GM19043 (cell line): Measurements from ENCODE around the gene LRRC38.
"Not testable (repeated sequence)": the region's sequence is repeated elsewhere in the genome, so short reads cannot be mapped to it uniquely, and the experiment has no call there.

Experiments
- ATAC-seq: cut with Tn5 transposase; IDR thresholded peaks from one replicate; pipeline ENCODE4 v1.9.1; 2021; ENCODE audit warnings: low read depth; ENCODE audit not compliant: unreplicated experiment

LRRC38 gene

DNA sequence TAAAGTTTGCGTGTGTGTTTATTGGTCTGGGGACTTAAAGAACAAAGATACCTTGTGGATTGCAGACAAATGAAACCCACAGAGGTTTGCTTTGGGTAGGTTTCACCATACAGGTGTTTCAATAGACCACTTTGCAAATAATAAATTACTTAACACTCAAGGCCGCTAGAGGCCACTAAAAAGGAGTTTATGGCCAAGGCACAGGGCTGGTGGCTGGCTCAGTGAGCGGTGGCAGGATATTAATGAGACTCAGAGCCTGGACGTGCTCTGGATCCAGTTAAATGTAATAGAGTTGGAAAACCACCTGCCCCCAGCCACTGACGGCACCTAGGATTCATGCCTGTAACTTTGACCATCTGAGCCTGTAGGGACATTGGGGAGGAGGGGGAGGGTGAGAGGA lies 44.5 kb downstream of the LRRC38 start:
- no peak for ATAC-seq

DNA sequence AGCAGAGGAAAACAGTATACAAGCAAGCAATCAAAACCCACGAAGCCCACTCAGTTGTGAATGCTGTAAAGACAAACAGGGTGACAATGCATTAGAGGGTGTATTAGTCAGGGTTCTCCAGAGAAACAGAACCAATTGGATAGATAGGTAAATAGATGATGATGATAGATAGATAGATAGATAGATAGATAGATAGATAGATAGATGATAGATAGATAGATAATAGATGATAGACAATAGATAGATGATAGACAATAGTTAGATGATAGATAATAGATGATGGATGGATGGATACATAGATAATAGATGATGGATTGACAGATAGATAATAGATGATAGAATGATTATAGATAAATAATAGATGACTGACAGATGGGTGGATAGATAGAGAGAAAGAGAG lies 48.3 kb downstream of the LRRC38 start:
- ATAC-seq = no peak

GRCh38 chr1:13462682-13463081 lies 51.1 kb downstream of the LRRC38 start:
- ATAC-seq = no peak

- ATAC-seq = no peak
Observed at GRCh38 chr1:13461977-13462376, 51.8 kb downstream of the LRRC38 start.

DNA sequence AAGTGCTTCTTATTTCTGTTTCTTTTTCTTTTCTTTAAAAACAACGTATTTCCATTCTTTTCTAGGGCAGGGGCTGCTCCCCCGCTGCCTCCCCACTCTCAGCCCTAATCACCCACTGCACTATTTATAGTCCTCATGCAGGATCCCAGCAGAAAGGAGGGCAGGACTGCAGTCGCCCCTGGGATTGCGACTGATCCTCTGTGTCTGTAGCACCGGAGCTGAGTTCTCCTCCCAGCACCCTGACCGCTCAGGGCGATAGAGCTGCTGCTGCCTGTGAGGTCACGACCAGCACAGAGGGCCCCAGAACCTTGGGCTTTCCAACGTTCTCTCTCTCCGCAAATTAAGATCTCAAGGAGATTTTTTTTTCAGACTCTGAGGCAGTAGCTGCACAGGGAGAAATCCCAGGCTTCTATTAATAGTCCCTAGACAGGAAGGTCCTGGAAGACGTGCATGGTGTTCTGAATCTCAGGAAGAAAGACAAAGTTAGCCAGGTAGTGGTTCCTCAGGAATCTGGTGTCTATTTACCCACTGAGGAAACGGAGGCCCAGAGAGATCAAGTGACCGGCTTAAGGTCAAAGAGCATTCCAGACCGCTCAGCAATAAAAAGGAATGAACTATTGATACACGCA lies 56.8 kb downstream of the LRRC38 start:
- no peak for ATAC-seq

DNA sequence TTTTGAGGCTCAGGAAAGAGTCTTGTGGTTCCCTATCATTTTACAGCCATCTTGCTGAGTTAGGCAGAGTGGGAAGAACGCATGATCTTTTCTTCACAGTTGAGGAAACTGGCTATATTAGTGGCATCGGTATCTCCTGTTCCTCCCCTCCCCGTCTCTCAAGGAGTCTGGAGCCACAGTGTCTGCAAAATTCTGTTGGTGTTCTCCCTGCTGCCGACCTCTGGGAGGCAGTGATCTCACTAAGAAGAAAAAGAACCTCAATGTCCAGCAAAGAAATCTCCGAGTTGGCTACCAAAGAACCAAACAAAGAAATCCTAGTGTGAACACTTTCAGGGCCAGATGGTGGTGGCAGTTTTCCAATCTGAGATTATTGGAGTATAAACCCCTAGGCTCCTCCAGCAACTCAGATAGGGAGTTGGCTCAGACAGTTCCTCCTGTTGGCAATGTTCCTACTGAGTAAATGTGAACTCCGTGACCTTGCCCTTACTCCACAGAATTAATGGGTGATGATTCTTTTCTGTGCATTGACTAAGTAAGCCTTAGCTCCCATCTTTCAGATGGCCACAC lies 62.3 kb downstream of the LRRC38 start:
- ATAC-seq = no peak

- ATAC-seq = no peak
Observed at GRCh38 chr1:13450204-13450603, 63.6 kb downstream of the LRRC38 start.

DNA sequence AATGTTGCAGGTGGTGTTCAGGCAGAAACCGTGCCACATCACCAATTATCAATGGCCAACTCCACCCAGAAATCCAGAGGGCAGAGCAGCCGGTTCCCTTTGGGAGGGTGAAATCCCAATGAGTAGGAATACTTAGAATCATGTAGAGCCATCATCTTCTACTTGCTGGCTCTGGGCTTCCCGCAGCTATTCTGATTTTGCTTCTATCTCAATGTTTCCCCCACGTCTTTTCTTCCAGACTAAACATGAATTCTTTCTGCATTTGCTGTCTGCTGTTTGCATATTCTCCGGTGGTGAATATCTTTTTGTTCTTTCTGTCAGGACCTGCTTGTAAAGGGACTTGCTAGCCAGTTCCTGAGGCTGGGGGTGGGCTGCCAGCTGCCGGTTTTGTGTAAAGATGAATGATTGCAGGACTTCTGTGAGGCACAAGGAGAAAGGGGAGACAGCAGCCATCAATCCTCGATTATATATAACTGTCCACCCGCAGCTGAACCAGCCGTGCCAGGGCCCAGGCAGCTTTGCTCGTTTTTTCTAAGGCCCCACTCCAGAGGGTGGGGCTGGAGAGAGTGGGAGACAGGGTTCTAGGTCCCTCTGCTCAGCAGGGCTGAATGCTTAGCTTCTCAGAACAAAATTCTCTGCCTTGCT lies 70.3 kb downstream of the LRRC38 start:
- no peak for ATAC-seq

DNA sequence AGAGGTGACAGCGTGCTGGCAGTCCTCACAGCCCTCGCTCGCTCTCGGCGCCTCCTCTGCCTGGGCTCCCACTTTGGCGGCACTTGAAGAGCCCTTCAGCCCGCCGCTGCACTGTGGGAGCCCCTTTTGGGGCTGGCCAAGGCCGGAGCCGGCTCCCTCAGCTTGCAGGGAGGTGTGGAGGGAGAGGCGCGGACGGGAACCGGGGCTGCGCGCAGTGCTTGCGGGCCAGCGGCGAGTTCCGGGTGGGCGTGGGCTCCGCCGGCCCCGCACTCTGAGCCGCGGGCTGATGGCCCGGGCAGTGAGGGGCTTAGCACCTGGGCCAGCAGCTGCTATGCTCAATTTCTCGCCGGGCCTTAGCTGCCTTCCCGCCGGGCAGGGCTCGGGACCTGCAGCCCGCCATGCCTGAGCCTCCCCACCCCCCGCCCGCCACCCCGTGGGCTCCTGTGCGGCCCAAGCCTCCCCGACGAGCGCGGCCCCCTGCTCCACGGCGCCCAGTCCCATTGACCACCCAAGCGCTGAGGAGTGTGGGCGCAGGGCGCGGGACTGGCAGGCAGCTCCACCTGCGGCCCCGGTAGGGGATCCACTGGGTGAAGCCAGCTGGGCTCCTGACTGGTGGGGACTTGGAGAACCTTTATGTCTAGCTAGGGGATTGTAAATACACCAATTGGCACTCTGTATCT lies 74.6 kb downstream of the LRRC38 start:
- ATAC-seq = not testable (repeated sequence)

GRCh38 chr1:13435458-13435857 lies 78.3 kb downstream of the LRRC38 start:
- no peak for ATAC-seq

- ATAC-seq = not testable (repeated sequence)
Observed at GRCh38 chr1:13433694-13434358, 80.0 kb downstream of the LRRC38 start.

DNA sequence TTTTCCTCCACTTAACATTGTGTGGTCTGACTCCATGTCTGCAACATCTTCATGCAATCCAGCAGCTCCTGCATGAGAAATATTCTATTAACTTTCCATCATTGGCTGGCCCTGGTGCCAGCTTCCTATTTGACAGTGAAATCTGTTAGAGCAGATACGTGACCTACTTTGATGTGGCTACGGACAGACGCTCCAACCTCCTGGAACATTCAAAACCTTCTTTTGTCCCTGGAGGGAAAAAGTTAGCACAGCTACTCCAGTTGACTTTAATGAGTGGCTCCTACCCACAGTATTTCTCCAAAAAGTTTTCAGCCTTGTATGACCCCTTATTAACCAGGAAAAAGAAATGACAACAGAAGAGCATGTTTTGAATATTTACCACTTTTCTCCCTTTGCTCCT lies 81.6 kb downstream of the LRRC38 start:
- no peak for ATAC-seq

DNA sequence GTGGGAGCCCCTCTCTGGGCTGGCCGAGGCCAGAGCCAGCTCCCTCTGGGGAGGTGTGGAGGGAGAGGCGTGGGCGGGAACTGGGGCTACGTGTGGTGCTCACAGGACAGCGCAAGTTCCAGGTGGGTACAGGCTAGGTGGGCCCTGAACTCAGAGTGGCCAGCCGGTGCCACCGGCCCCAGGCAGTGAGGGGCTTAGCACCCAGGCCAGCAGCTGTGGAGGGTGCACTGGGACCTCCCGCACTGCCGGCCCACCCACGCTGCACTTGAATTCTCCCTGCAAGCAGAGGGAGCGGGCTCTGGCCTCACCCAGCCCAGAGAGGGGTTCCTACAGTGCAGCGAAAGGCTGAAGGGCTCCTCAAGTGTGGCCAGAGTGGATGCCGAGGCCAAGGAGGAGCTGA lies 83.3 kb downstream of the LRRC38 start:
- no peak for ATAC-seq
